CD4-positive, alpha-beta T cell (primary cell): ENCODE results near the gene RAE1. TPM values are rescaled to one million over a fixed set of nuclear protein-coding genes. Genes with fewer than 3 reads are reported as not detected.
A peak's percentile ranks its signal among the peaks of the same experiment; 100 is the strongest.

Source experiments
- ATAC-seq: fragments of 200-7000 bp; cut with Tn5 transposase; one replicate; pipeline ENCODE4 v1.10.0; 2022; ENCODE audit warnings: mild to moderate bottlenecking; ENCODE audit not compliant: poor library complexity
- CTCF ChIA-PET: fragments of 350-600 bp; sonication (Branson Sonifier 250); formaldehyde crosslinking; loops from one replicate; lab custom pipeline; 2021; ENCODE audit warnings: antibody characterized with exemption, inconsistent platforms; lab: Charles Lee
- POLR2A ChIA-PET: fragments of 350-600 bp; sonication (Branson Sonifier 250); formaldehyde crosslinking; loops from one replicate; lab custom pipeline; 2021; ENCODE audit warnings: antibody characterized with exemption, inconsistent platforms; lab: Charles Lee
- DNase-seq, 14 experiments: peaks; one replicate each; pipeline ENCODE4 v3.0.0-alpha.2; 2013 to 2020; ENCODE audit warnings: mixed read lengths in 2 of 14
- H3K27ac ChIP-seq, 2 donors: one replicate each; pipeline versions ENCODE4 v1.5.1 to v1.7.0; 2013; ENCODE audit warnings: low read length in 2 of 2, low read depth in 1 of 2, mild to moderate bottlenecking in 1 of 2
- H3K27me3 ChIP-seq, 2 experiments: 1 replicate in 1 of 2; 2 replicates in 1 of 2; pipeline versions ENCODE4 v1.6.1 to v1.7.0; 2013; ENCODE audit warnings: low read length in 2 of 2, control low read depth in 1 of 2, mild to moderate bottlenecking in 1 of 2, moderate library complexity in 1 of 2; ENCODE audit not compliant: insufficient read depth in 2 of 2, control insufficient read depth in 1 of 2
- H3K36me3 ChIP-seq: one replicate; pipeline ENCODE4 v1.6.1; 2013; ENCODE audit warnings: low read length, control low read depth; ENCODE audit not compliant: insufficient read depth
- H3K4me1 ChIP-seq: one replicate; pipeline ENCODE4 v1.6.1; 2013; ENCODE audit warnings: low read length, control low read depth; ENCODE audit not compliant: insufficient read depth
- H3K4me3 ChIP-seq: one replicate; pipeline ENCODE4 v1.5.1; 2013; ENCODE audit warnings: mild to moderate bottlenecking, low read length, moderate library complexity
- H3K9me3 ChIP-seq, 2 experiments: 1 replicate in 1 of 2; 2 replicates in 1 of 2; pipeline versions ENCODE4 v1.6.1 to v1.7.0; 2013; ENCODE audit warnings: low read length in 2 of 2, mild to moderate bottlenecking in 2 of 2, control low read depth in 1 of 2, moderate library complexity in 1 of 2; ENCODE audit not compliant: control insufficient read depth in 1 of 2, insufficient read depth in 1 of 2
- H3K27ac Mint-ChIP-seq: one replicate; pipeline ENCODE4 v1.8.0; 2020; ENCODE audit warnings: mixed read lengths
- H3K27me3 Mint-ChIP-seq: one replicate; pipeline ENCODE4 v1.8.0; 2021; ENCODE audit warnings: mixed read lengths
- H3K36me3 Mint-ChIP-seq: one replicate; pipeline ENCODE4 v1.8.0; 2021; ENCODE audit warnings: low read depth, mixed read lengths
- H3K4me1 Mint-ChIP-seq: one replicate; pipeline ENCODE4 v1.8.0; 2021; ENCODE audit warnings: low read depth, mixed read lengths
- H3K4me3 Mint-ChIP-seq: one replicate; pipeline ENCODE4 v1.8.0; 2020; ENCODE audit warnings: mild to moderate bottlenecking, mixed read lengths
- H3K9me3 Mint-ChIP-seq: one replicate; pipeline ENCODE4 v1.8.0; 2020; ENCODE audit warnings: mixed read lengths
- CTCF ChIP-seq: fragments of 200-600 bp; IDR thresholded peaks from one replicate; pipeline ENCODE4 v1.8.0; 2022; ENCODE audit warnings: antibody characterized with exemption, mild to moderate bottlenecking
- intact Hi-C, 2 experiments: fragments of 100-400 bp; cut with DNase I in 1 of 2; cut with micrococcal nuclease in 1 of 2; formaldehyde crosslinking; loops; one replicate each; pipeline versions ENCODE4 v1.15.1 to v1.9.0; 2023 to 2025; cut with DNase I, micrococcal nuclease
- total RNA-seq, 174 experiments: library from RNA in 2 of 174; stranded (reverse) in 2 of 174; gene quantifications; one replicate each; pipeline ENCODE4 v1.2.3 and lab custom pipeline; 2021 to 2026

The RAE1 gene
- total RNA-seq, 2 experiments from 2014 or later: 58.8 to 60.7 TPM

- Mint-ChIP-seq H3K9me3 (no peaks in the 10 kb centered on the region), H3K36me3 (peaks cover 99% of the 10 kb centered on the region), H3K4me3 (peak overlapping the region; percentile 68), H3K27me3 (no peaks in the 10 kb centered on the region), H3K27ac (peak overlapping the region; percentile 96), H3K4me1 (peaks cover 57% of the 10 kb centered on the region)
- Histone ChIP-seq H3K4me3 (no peak overlapping the region), H3K27me3 (no peaks in the 10 kb centered on the region), H3K9me3 (no peaks in the 10 kb centered on the region), H3K27ac (no peak overlapping the region), H3K4me1 (peaks cover 74% of the 10 kb centered on the region), H3K36me3 (peaks cover 96% of the 10 kb centered on the region)
- ATAC-seq (no peak), DNase-seq (no peak)
- POLR2A ChIA-PET: interaction anchor here (1.2 to 1.5 kb wide), 2 partner anchors 9 to 12 kb away, joined by 4 to 5 read pairs; no protein-coding TSS in a partner anchor
- TF ChIP-seq CTCF: no peak
- intact Hi-C loops: no loop called here
- CTCF ChIA-PET: no interaction called here
Measured at GRCh38 chr20:57404419-57405072, 53.5 kb downstream of the RAE1 start.

- Mint-ChIP-seq H3K27ac (peak overlapping the region; percentile 96), H3K36me3 (peaks cover 100% of the 10 kb centered on the region), H3K27me3 (no peaks in the 10 kb centered on the region), H3K4me3 (peak overlapping the region; percentile 68), H3K9me3 (no peaks in the 10 kb centered on the region), H3K4me1 (peaks cover 57% of the 10 kb centered on the region)
- no peak for DNase-seq
- ATAC-seq: no peak
- intact Hi-C loops: no loop called here
- no peaks in the 10 kb centered on the region for H3K27me3 ChIP-seq
- no peak for TF ChIP-seq CTCF
- no peak overlapping the region for H3K27ac ChIP-seq
- ChIA-PET POLR2A (interaction anchor here (1.2 to 5.5 kb wide), 3 partner anchors 8 to 13 kb away, joined by 4 to 46 read pairs (median 5); no protein-coding TSS in a partner anchor), CTCF (no interaction called here)
- no peaks in the 10 kb centered on the region for H3K9me3 ChIP-seq
- H3K4me3 ChIP-seq: no peak overlapping the region
- peaks cover 69% of the 10 kb centered on the region for H3K4me1 ChIP-seq
- H3K36me3 ChIP-seq: peaks cover 90% of the 10 kb centered on the region
Measured at GRCh38 chr20:57405236-57406016, 54.4 kb downstream of the RAE1 start.

GRCh38 chr20:57407541-57407956, 56.5 kb downstream of the RAE1 start:
- DNase-seq (peak in 1 of 14 experiments; percentile 37), ATAC-seq (peak; percentile 15)
- Mint-ChIP-seq H3K4me3 (peak overlapping the region; percentile 65), H3K36me3 (peaks cover 87% of the 10 kb centered on the region), H3K4me1 (peaks cover 42% of the 10 kb centered on the region), H3K27ac (peak overlapping the region; percentile 96), H3K27me3 (no peaks in the 10 kb centered on the region), H3K9me3 (no peaks in the 10 kb centered on the region)
- peaks cover 71% of the 10 kb centered on the region for H3K36me3 ChIP-seq
- peaks cover 57% of the 10 kb centered on the region for H3K4me1 ChIP-seq
- ChIA-PET POLR2A (interaction anchor here (1.6 to 5.5 kb wide), 3 partner anchors 10 to 15 kb away, joined by 5 to 46 read pairs (median 6); no protein-coding TSS in a partner anchor), CTCF (interaction anchor here (1.6 kb wide), 1 partner anchor 9 kb away, joined by 3 read pairs; no protein-coding TSS in a partner anchor)
- no peak overlapping the region for H3K27ac ChIP-seq
- H3K9me3 ChIP-seq: no peaks in the 10 kb centered on the region
- TF ChIP-seq CTCF: no peak
- H3K4me3 ChIP-seq: no peak overlapping the region
- intact Hi-C loops: no loop called here
- H3K27me3 ChIP-seq: no peaks in the 10 kb centered on the region
